Smooth muscle cell (in vitro differentiated cells): ENCODE measurements around the gene NTRK2. TPM values are rescaled to one million over a fixed set of nuclear protein-coding genes. Genes with fewer than 3 reads are reported as not detected.
A peak's percentile ranks its signal among the peaks of the same experiment; 100 is the strongest.

Source experiments
- DNase-seq: peaks from one replicate; lab custom pipeline; 2025; ENCODE audit not compliant: unreplicated experiment; lab: John Stamatoyannopoulos, UW
- H2AFZ ChIP-seq: fragments of 200-600 bp; sonication (generic); 2 replicates; pipeline ENCODE4 v1.6.0; 2016; ENCODE audit warnings: antibody characterized with exemption, low read depth, mild to moderate bottlenecking
- H3F3A ChIP-seq: fragments of 200-600 bp; sonication (generic); 2 replicates; pipeline ENCODE4 v1.6.0; 2017; ENCODE audit warnings: antibody characterized with exemption, low read depth
- H3K27ac ChIP-seq: fragments of 200-600 bp; sonication (generic); 2 replicates; pipeline ENCODE4 v1.5.1; 2016; ENCODE audit warnings: low read depth, mild to moderate bottlenecking
- H3K27me3 ChIP-seq: fragments of 200-600 bp; sonication (generic); 2 replicates; pipeline ENCODE4 v1.6.1; 2016; ENCODE audit warnings: low read depth, mild to moderate bottlenecking
- H3K36me3 ChIP-seq: fragments of 200-600 bp; sonication (generic); 2 replicates; pipeline ENCODE4 v1.5.1; 2016; ENCODE audit warnings: low read depth
- H3K4me1 ChIP-seq: fragments of 200-600 bp; sonication (generic); 2 replicates; pipeline ENCODE4 v1.5.1; 2016; ENCODE audit warnings: low read depth
- H3K4me2 ChIP-seq: fragments of 200-600 bp; sonication (generic); 2 replicates; pipeline ENCODE4 v1.6.0; 2016; ENCODE audit warnings: mild to moderate bottlenecking
- H3K4me3 ChIP-seq: fragments of 200-600 bp; sonication (generic); 2 replicates; pipeline ENCODE4 v1.5.1; 2016; ENCODE audit warnings: mild to moderate bottlenecking
- H3K79me2 ChIP-seq: fragments of 200-600 bp; sonication (generic); 2 replicates; pipeline ENCODE4 v1.6.0; 2016; ENCODE audit warnings: low read depth, mild to moderate bottlenecking
- H3K9ac ChIP-seq: fragments of 200-600 bp; sonication (generic); 2 replicates; pipeline ENCODE4 v1.6.0; 2016; ENCODE audit warnings: low read depth
- H3K9me3 ChIP-seq: fragments of 200-600 bp; sonication (generic); replicated peaks from 2 replicates; pipeline ENCODE4 v1.5.1; 2016; ENCODE audit warnings: low read depth
- H4K20me1 ChIP-seq: fragments of 200-600 bp; sonication (generic); 2 replicates; pipeline ENCODE4 v1.6.0; 2016; ENCODE audit warnings: low read depth
- WGBS: methylation state at CpG from one replicate; pipeline ENCODE4 v1.1.7; 2016; ENCODE audit warnings: low lambda C conversion rate; 5-methylcytosine and 5-hydroxymethylcytosine counted together
- polyA plus RNA-seq: library from polyadenylated mRNA; unstranded; fragments of >200 nt; fragmentation: Nextera tagmentation; extraction: Ambion mirVana; gene quantifications from 2 replicates; pipeline ENCODE4 v1.2.1, GENCODE V29; 2016
- total RNA-seq: library from RNA; depleted of rRNA; stranded (reverse); fragments of >200 nt; gene quantifications from 2 replicates; pipeline ENCODE4 v1.2.3, GENCODE V29; 2014
- TF ChIP-seq, protein P1 (sequence below): fragments of 200-600 bp; sonication (generic); IDR thresholded peaks from 2 replicates; pipeline ENCODE4 v1.5.1; 2017; ENCODE audit warnings: borderline replicate concordance, mild to moderate bottlenecking, antibody characterized with exemption; ENCODE audit not compliant: insufficient read depth, poor library complexity, severe bottlenecking

The NTRK2 gene
- total and polyA plus RNA-seq, 2 experiments from 2014 or later: 1.7 to 3.9 TPM

DNA sequence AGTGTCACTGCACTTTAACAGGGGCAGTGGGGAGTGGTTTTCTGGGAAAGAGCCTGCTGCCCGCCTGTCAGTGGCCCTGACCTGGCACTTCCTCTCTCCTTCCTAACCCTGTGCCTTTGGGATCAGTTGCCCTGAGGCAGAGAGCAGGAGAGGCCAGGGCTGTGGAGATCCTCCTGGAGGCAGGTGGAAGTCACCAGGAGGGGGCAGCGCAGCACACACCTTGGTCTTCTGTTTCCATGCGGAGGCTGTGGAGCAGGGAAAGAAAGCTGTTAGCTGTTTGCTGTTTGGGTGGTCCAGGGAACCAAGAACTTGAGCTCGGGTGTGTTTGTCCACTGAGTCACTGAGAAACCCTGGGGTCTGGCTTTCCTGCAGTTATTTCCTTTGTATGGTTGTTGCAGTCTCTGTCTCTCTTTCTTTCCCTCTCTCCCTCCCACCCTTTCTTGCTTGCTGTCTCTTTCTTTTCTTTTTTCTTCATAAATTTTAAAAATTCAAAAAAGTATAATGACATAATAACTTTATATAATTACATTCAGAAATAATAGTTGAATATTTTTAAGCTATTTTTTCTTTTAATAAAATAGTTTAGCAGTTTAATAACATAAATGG is 28.1 kb downstream of the NTRK2 start:
- TF ChIP-seq, protein P1, sequence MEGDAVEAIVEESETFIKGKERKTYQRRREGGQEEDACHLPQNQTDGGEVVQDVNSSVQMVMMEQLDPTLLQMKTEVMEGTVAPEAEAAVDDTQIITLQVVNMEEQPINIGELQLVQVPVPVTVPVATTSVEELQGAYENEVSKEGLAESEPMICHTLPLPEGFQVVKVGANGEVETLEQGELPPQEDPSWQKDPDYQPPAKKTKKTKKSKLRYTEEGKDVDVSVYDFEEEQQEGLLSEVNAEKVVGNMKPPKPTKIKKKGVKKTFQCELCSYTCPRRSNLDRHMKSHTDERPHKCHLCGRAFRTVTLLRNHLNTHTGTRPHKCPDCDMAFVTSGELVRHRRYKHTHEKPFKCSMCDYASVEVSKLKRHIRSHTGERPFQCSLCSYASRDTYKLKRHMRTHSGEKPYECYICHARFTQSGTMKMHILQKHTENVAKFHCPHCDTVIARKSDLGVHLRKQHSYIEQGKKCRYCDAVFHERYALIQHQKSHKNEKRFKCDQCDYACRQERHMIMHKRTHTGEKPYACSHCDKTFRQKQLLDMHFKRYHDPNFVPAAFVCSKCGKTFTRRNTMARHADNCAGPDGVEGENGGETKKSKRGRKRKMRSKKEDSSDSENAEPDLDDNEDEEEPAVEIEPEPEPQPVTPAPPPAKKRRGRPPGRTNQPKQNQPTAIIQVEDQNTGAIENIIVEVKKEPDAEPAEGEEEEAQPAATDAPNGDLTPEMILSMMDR: peak; percentile 74
- Histone ChIP-seq H3K79me2 (no peaks in the 10 kb centered on the region), H3K4me3 (no peak overlapping the region), H3K27me3 (peaks cover 29% of the 10 kb centered on the region), H3K27ac (no peak overlapping the region), H3F3A (no peaks in the 10 kb centered on the region), H3K36me3 (no peaks in the 10 kb centered on the region), H3K4me2 (no peak overlapping the region), H3K9me3 (no peaks in the 10 kb centered on the region), H3K4me1 (no peaks in the 10 kb centered on the region), H4K20me1 (no peaks in the 10 kb centered on the region), H3K9ac (no peak overlapping the region), H2AFZ (no peak overlapping the region)
- DNase-seq: no peak
- 25% methylated on average over 4 of the region's 4 CpGs for WGBS

GRCh38 chr9:84698323-84698722 is 28.8 kb downstream of the NTRK2 start:
- no peaks in the 10 kb centered on the region for H3K9me3 ChIP-seq
- no peaks in the 10 kb centered on the region for H3K36me3 ChIP-seq
- WGBS: 95% methylated on average over 2 of the region's 2 CpGs
- H2AFZ ChIP-seq: no peak overlapping the region
- no peaks in the 10 kb centered on the region for H4K20me1 ChIP-seq
- H3K79me2 ChIP-seq: no peaks in the 10 kb centered on the region
- H3K4me3 ChIP-seq: no peak overlapping the region
- no peaks in the 10 kb centered on the region for H3K4me1 ChIP-seq
- TF ChIP-seq, protein P1: no peak
- H3K9ac ChIP-seq: no peak overlapping the region
- no peaks in the 10 kb centered on the region for H3F3A ChIP-seq
- H3K4me2 ChIP-seq: no peak overlapping the region
- H3K27ac ChIP-seq: no peak overlapping the region
- H3K27me3 ChIP-seq: peaks cover 36% of the 10 kb centered on the region
- DNase-seq: no peak

GRCh38 chr9:84699984-84700383 is 30.5 kb downstream of the NTRK2 start:
- no peaks in the 10 kb centered on the region for H4K20me1 ChIP-seq
- no peaks in the 10 kb centered on the region for H3K79me2 ChIP-seq
- H2AFZ ChIP-seq: no peak overlapping the region
- no peak overlapping the region for H3K9ac ChIP-seq
- H3K4me2 ChIP-seq: peak overlapping the region; percentile 41
- no peak for DNase-seq
- no peaks in the 10 kb centered on the region for H3F3A ChIP-seq
- peak overlapping the region; percentile 37 for H3K27ac ChIP-seq
- 14% methylated on average over 1 of the region's 1 CpG for WGBS
- no peaks in the 10 kb centered on the region for H3K36me3 ChIP-seq
- TF ChIP-seq, protein P1: no peak
- H3K4me1 ChIP-seq: no peaks in the 10 kb centered on the region
- H3K27me3 ChIP-seq: peaks cover 31% of the 10 kb centered on the region
- H3K9me3 ChIP-seq: no peaks in the 10 kb centered on the region
- no peak overlapping the region for H3K4me3 ChIP-seq

- no peak for DNase-seq
- Histone ChIP-seq H3F3A (no peaks in the 10 kb centered on the region), H2AFZ (no peak overlapping the region), H3K4me1 (no peaks in the 10 kb centered on the region), H3K79me2 (no peaks in the 10 kb centered on the region), H3K27me3 (peaks cover 15% of the 10 kb centered on the region), H3K9ac (no peak overlapping the region), H3K9me3 (no peaks in the 10 kb centered on the region), H4K20me1 (no peaks in the 10 kb centered on the region), H3K27ac (no peak overlapping the region), H3K4me3 (no peak overlapping the region), H3K4me2 (no peak overlapping the region), H3K36me3 (no peaks in the 10 kb centered on the region)
- TF ChIP-seq, protein P1: no peak
- WGBS: 96% methylated on average over 6 of the region's 6 CpGs
Observed at GRCh38 chr9:84701801-84702200, 32.3 kb downstream of the NTRK2 start.
